T-cell (primary cell): ENCODE measurements around the gene TMEM125. TPM values are rescaled to one million over a fixed set of nuclear protein-coding genes. Genes with fewer than 3 reads are reported as not detected.
A peak's percentile ranks its signal among the peaks of the same experiment; 100 is the strongest.

Experiments used
- ATAC-seq, 4 experiments: fragments of 200-7000 bp in 3 of 4; fragments of 150-1000 bp in 1 of 4; cut with Tn5 transposase; replicated peaks in 1 of 4; 1 replicate in 3 of 4; 2 replicates in 1 of 4; pipeline ENCODE4 v1.10.0; 2021; ENCODE audit warnings: moderate library complexity in 3 of 4, mild to moderate bottlenecking in 2 of 4, moderate number of reproducible peaks in 1 of 4
- CTCF ChIA-PET, 2 donors: fragments of 300-600 bp; sonication (Branson Sonifier 250); formaldehyde crosslinking; loops; one replicate each; lab custom pipeline; 2022; ENCODE audit warnings: antibody characterized with exemption in 2 of 2; lab: Charles Lee
- POLR2A ChIA-PET, 2 donors: fragments of 300-600 bp; sonication (Branson Sonifier 250); formaldehyde crosslinking; loops; one replicate each; lab custom pipeline; 2022; ENCODE audit warnings: antibody characterized with exemption in 2 of 2; lab: Charles Lee
- DNase-seq, 35 experiments: peaks; one replicate each; pipeline versions ENCODE4 v3.0.0 to v3.0.0-alpha.2; 2013 to 2023
- H3K27ac ChIP-seq: one replicate; pipeline ENCODE4 v1.5.1; 2013; ENCODE audit warnings: low read length
- H3K27me3 ChIP-seq, 2 experiments: replicated peaks in 1 of 2; 1 replicate in 1 of 2; 2 replicates in 1 of 2; pipeline versions ENCODE4 v1.6.1 to v1.7.0; 2013; ENCODE audit warnings: low read length in 1 of 2, mixed read lengths in 1 of 2; ENCODE audit not compliant: control insufficient read depth in 2 of 2, insufficient read depth in 2 of 2; ENCODE audit errors: extremely low read depth in 1 of 2
- H3K36me3 ChIP-seq, 2 donors: 1 replicate in 1 of 2; 2 replicates in 1 of 2; pipeline versions ENCODE4 v1.6.1 to v1.7.0; 2013; ENCODE audit warnings: low read length in 1 of 2; ENCODE audit not compliant: control insufficient read depth in 2 of 2, insufficient read depth in 1 of 2; ENCODE audit errors: extremely low read depth in 1 of 2
- H3K4me1 ChIP-seq, 2 experiments: 1 replicate in 1 of 2; 2 replicates in 1 of 2; pipeline versions ENCODE4 v1.6.1 to v1.7.0; 2013; ENCODE audit warnings: low read length in 2 of 2, mixed read lengths in 1 of 2; ENCODE audit not compliant: insufficient read depth in 2 of 2, control insufficient read depth in 1 of 2; ENCODE audit errors: extremely low read depth in 1 of 2
- H3K4me3 ChIP-seq, 2 donors: 1 replicate in 1 of 2; 2 replicates in 1 of 2; pipeline versions ENCODE4 v1.5.1 to v1.7.0; 2013; ENCODE audit warnings: mild to moderate bottlenecking in 2 of 2, low read length in 1 of 2, moderate library complexity in 1 of 2; ENCODE audit not compliant: control insufficient read depth in 1 of 2; ENCODE audit errors: extremely low read depth in 1 of 2
- H3K9me3 ChIP-seq: 2 replicates; pipeline ENCODE4 v1.7.0; 2013
- H3K27ac Mint-ChIP-seq, 2 donors: one replicate each; pipeline ENCODE4 v1.8.0; 2020 to 2021; ENCODE audit warnings: mild to moderate bottlenecking in 2 of 2, mixed read lengths in 2 of 2
- H3K27me3 Mint-ChIP-seq, 2 donors: one replicate each; pipeline ENCODE4 v1.8.0; 2021 to 2022; ENCODE audit warnings: mixed read lengths in 2 of 2
- H3K36me3 Mint-ChIP-seq: one replicate; pipeline ENCODE4 v1.8.0; 2021; ENCODE audit warnings: mixed read lengths
- H3K4me1 Mint-ChIP-seq, 3 donors: one replicate each; pipeline ENCODE4 v1.8.0; 2020 to 2022; ENCODE audit warnings: mixed read lengths in 3 of 3, mild to moderate bottlenecking in 1 of 3
- H3K4me3 Mint-ChIP-seq, 3 donors: one replicate each; pipeline ENCODE4 v1.8.0; 2020 to 2022; ENCODE audit warnings: mild to moderate bottlenecking in 3 of 3, mixed read lengths in 3 of 3, moderate library complexity in 3 of 3
- H3K9me3 Mint-ChIP-seq, 3 donors: one replicate each; pipeline ENCODE4 v1.8.0; 2020 to 2022; ENCODE audit warnings: mixed read lengths in 3 of 3
- WGBS: methylation state at CpG from one replicate; pipeline ENCODE4 v1.1.5; 2013; ENCODE audit warnings: missing lambda C conversion rate; ENCODE audit not compliant: insufficient coverage; 5-methylcytosine and 5-hydroxymethylcytosine counted together
- total RNA-seq, 35 experiments: library from RNA in 6 of 35; stranded (reverse) in 6 of 35; fragments of 120-200 nt in 1 of 35; gene quantifications; one replicate each; pipeline versions ENCODE4 v1.2.1 to v1.2.4 and lab custom pipeline; 2013 to 2026

TMEM125 gene
- total RNA-seq, 5 donors from 2014 or later (not counting 1 experiment from before 2014, with no cell fraction given): 0.20 to 0.46 (median 0.35) TPM; not detected in 2

DNA sequence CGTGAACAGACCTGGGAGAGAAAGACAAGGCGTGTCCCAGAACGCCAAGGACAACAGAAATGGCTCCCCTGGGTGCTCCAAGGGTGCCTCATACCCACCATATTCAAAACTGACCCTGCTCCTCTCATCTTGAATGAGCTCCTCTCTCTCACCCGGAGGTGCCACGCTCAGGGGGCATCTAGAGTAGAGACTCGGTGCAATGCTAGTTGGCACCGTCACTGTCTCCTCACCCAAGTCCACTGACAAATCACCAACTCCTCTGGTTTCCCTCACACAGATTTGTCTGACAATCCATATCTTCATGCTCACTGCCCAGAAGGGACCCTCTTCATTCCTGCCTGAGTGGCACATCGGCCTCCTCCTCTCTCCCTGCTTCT, 5.0 kb downstream of the TMEM125 start:
- no peak overlapping the region for H3K27ac ChIP-seq
- WGBS: 91% methylated on average over 5 of the region's 8 CpGs
- peaks cover 12 to 22% of the 10 kb centered on the region in 2 experiments for H3K4me1 ChIP-seq
- peaks cover 2% of the 10 kb centered on the region for H3K36me3 Mint-ChIP-seq
- peak overlapping the region in 1 of 3 donors; percentile 54 for H3K4me3 Mint-ChIP-seq
- H3K4me1 Mint-ChIP-seq: peaks cover 23 to 35% (median 33%) of the 10 kb centered on the region in 3 donors
- DNase-seq (no peak), ATAC-seq (no peak)
- no peaks in the 10 kb centered on the region for H3K36me3 ChIP-seq
- no peaks in the 10 kb centered on the region for H3K9me3 Mint-ChIP-seq
- no peaks in the 10 kb centered on the region for H3K9me3 ChIP-seq
- ChIA-PET POLR2A (no interaction called here), CTCF (no interaction called here)
- H3K27me3 ChIP-seq: peaks cover 0 to 51% of the 10 kb centered on the region in 2 experiments
- peak overlapping the region in 1 of 2 donors; percentile 19 for H3K4me3 ChIP-seq
- peak overlapping the region; percentile 88 to 93 for H3K27ac Mint-ChIP-seq
- H3K27me3 Mint-ChIP-seq: peaks cover 7 to 16% of the 10 kb centered on the region in 2 donors

DNA sequence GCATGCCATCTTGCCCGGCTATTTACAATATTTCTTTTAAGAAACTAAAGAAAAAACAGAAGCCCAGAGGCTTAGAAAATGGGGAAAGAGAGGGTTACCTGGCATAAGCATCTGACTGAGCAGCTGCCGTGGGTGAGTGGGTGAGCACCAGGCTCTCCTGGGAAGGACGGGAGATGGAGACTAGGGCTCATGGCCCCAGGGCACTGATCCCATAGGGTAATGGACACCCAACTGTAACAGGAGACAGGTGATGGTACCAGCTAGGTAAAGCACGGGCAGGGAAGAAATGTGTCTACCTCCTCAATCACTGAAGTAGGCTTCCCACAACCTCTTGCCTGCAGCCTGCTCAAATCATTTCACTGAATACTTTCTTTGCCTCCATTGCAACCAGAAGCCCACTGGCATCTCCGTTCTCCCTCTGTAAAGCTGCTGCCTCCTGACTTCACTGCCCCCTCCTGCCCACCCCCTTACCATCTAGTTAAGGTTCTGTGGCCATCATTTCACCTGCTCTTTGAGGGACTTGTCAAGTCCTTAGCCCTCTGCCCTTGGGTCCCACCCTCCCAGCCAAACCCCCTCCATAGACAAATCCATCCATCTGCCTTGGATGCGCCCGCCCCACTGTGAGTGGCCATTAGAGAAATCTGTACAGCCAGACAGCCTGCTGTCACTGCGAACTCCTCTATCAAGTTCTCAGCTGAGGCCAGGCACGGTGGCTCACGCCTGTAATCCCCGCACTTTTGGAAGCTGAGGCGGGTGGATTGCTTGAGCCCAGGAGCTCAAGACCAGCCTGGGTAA, 6.2 kb downstream of the TMEM125 start:
- peaks cover 12 to 14% of the 10 kb centered on the region in 2 experiments for H3K4me1 ChIP-seq
- WGBS: 83% methylated on average over 11 of the region's 12 CpGs
- H3K4me3 ChIP-seq: no peak overlapping the region
- Mint-ChIP-seq H3K4me1 (peaks cover 16 to 23% (median 23%) of the 10 kb centered on the region in 3 donors), H3K27me3 (peaks cover 13 to 16% of the 10 kb centered on the region in 2 donors), H3K27ac (peak overlapping the region in 1 of 2 donors; percentile 39), H3K4me3 (peak overlapping the region in 1 of 3 donors; percentile 54), H3K36me3 (peaks cover 2% of the 10 kb centered on the region), H3K9me3 (no peaks in the 10 kb centered on the region)
- no peak overlapping the region for H3K27ac ChIP-seq
- ChIA-PET POLR2A (no interaction called here), CTCF (no interaction called here)
- ATAC-seq (no peak), DNase-seq (no peak)
- H3K9me3 ChIP-seq: no peaks in the 10 kb centered on the region
- peaks cover 0 to 42% of the 10 kb centered on the region in 2 experiments for H3K27me3 ChIP-seq
- H3K36me3 ChIP-seq: no peaks in the 10 kb centered on the region

DNA sequence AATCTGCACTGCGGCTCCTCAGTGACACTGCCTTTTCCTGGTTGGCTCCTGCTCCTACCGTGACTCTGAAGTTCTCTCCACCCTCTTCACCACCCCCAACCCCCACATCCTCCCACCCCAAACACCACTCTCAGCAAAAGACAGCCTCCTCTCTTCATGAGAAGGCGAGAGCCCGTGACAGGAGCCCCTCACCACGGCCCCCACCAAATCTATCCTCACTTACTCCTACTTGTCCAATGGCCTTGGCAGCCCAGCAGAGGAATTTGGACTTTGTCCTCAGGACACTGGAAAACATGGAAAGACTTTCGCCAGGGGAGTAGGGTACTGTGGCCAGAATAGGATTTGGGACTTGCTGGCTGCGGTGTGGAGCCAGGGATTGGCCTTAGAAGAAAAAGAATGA, 6.9 kb downstream of the TMEM125 start:
- Mint-ChIP-seq H3K4me1 (peaks cover 11 to 17% (median 16%) of the 10 kb centered on the region in 3 donors), H3K9me3 (no peaks in the 10 kb centered on the region), H3K27ac (no peak overlapping the region), H3K36me3 (peaks cover 2% of the 10 kb centered on the region), H3K4me3 (no peak overlapping the region), H3K27me3 (peaks cover 9% of the 10 kb centered on the region in 2 donors)
- Histone ChIP-seq H3K9me3 (no peaks in the 10 kb centered on the region), H3K27me3 (peaks cover 0 to 40% of the 10 kb centered on the region in 2 experiments), H3K4me1 (peaks cover 12% of the 10 kb centered on the region in 2 experiments), H3K36me3 (no peaks in the 10 kb centered on the region), H3K4me3 (no peak overlapping the region), H3K27ac (no peak overlapping the region)
- ATAC-seq: no peak
- ChIA-PET POLR2A (no interaction called here), CTCF (no interaction called here)
- DNase-seq: no peak
- WGBS: 70% methylated on average over 4 of the region's 7 CpGs

DNA sequence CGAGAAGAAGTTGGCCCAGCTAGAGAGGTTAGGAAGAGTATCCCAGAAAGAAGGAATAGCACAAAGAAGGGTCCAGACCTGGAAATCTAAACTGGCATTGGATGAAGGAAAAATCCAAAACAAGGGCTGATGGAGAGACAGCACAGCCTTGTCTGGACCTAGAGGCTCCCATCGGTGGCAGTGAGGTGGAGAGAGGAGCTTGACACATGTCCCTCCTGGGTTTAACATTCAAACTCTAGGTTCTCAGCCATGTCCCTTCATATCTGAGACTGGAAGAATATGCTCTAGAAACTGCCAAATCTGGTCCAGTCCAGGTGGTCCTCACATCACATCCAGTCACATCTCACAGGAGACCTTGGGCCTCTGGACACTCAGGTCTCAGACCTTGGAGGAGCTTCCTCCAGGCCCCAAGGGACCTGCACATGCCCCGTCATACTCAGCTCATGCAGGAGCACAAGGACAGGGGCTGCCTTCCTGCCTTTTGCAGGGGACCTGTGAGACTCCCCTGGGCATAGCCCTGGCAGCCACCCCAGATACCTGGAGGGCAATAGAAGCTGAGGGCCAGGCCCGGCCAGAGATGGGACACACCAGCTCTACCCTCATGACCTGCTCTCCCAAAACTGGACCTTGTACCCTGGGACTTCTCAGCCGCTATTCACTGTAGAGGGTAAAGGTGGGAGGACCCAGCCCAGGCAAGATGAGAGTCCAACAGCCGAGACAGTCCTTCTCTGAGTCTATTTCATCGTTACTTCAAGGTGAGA, 7.5 kb downstream of the TMEM125 start:
- peaks cover 11 to 15% (median 14%) of the 10 kb centered on the region in 3 donors for H3K4me1 Mint-ChIP-seq
- H3K36me3 ChIP-seq: no peaks in the 10 kb centered on the region
- H3K4me3 Mint-ChIP-seq: no peak overlapping the region
- H3K27ac ChIP-seq: no peak overlapping the region
- H3K27ac Mint-ChIP-seq: no peak overlapping the region
- ChIA-PET POLR2A (no interaction called here), CTCF (no interaction called here)
- WGBS: 73% methylated on average over 4 of the region's 7 CpGs
- no peak overlapping the region for H3K4me3 ChIP-seq
- ATAC-seq (no peak), DNase-seq (no peak)
- H3K9me3 ChIP-seq: no peaks in the 10 kb centered on the region
- peaks cover 7 to 8% of the 10 kb centered on the region in 2 donors for H3K27me3 Mint-ChIP-seq
- H3K36me3 Mint-ChIP-seq: peaks cover 2% of the 10 kb centered on the region
- peaks cover 0 to 40% of the 10 kb centered on the region in 2 experiments for H3K27me3 ChIP-seq
- no peaks in the 10 kb centered on the region for H3K9me3 Mint-ChIP-seq
- H3K4me1 ChIP-seq: peaks cover 12% of the 10 kb centered on the region in 2 experiments

DNA sequence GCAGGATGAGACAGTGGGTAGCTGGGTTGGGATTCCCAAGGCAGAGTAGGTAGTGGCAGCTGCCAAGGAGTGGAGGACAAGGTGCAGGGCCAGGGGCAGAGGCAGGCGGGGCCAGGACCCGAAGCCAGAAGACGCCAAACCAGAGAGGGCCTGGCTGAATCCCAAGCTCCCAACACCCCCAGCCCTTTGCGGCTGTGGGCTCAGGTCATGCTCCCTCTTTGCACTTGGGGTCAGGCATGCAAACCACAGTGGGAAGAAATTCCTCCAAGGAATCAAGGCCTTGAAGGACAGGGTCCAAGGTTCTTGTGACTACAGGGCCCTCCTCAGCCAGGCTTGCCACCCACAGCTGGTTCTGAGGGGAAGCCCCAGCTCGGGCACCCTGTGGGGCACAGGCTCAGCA, 9.4 kb downstream of the TMEM125 start:
- ATAC-seq (no peak), DNase-seq (no peak)
- peaks cover 0 to 41% of the 10 kb centered on the region in 2 experiments for H3K27me3 ChIP-seq
- peaks cover 10 to 13% (median 12%) of the 10 kb centered on the region in 3 donors for H3K4me1 Mint-ChIP-seq
- peaks cover 7 to 8% of the 10 kb centered on the region in 2 donors for H3K27me3 Mint-ChIP-seq
- H3K4me3 ChIP-seq: no peak overlapping the region
- H3K4me3 Mint-ChIP-seq: no peak overlapping the region
- H3K9me3 Mint-ChIP-seq: no peaks in the 10 kb centered on the region
- H3K4me1 ChIP-seq: peaks cover 9 to 12% of the 10 kb centered on the region in 2 experiments
- no peaks in the 10 kb centered on the region for H3K36me3 ChIP-seq
- WGBS: 91% methylated on average over 5 of the region's 5 CpGs
- H3K9me3 ChIP-seq: no peaks in the 10 kb centered on the region
- no peak overlapping the region for H3K27ac Mint-ChIP-seq
- H3K36me3 Mint-ChIP-seq: peaks cover 2% of the 10 kb centered on the region
- ChIA-PET POLR2A (no interaction called here), CTCF (interaction anchor here in 1 of 2 donors (0.7 kb wide), 1 partner anchor 290 kb away, joined by 5 read pairs; no protein-coding TSS in a partner anchor)
- no peak overlapping the region for H3K27ac ChIP-seq

DNA sequence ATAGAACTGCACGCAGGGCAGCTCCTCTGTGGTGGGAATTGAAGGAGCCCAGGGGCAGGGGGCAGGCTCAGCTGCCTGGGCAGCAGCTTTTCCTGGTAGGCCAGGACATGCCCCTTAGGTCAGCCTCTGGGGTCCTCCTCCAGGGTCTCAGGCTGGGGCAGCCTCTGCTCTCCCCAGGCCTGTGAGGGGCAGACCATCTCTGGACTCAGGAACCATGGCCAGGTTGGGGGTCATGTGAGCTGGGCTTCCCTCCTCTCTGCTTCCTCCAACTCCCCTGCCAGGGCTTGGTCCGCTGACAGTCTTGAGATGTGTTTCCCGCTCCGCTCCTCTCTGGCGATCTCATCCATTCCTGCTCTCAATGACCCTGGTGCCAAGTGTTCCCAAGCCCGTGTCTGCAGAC, 9.9 kb downstream of the TMEM125 start:
- ChIA-PET POLR2A (no interaction called here), CTCF (no interaction called here)
- DNase-seq (no peak), ATAC-seq (no peak)
- WGBS: 87% methylated on average over 6 of the region's 6 CpGs
- H3K9me3 ChIP-seq: no peaks in the 10 kb centered on the region
- H3K27me3 ChIP-seq: peaks cover 0 to 42% of the 10 kb centered on the region in 2 experiments
- H3K36me3 ChIP-seq: no peaks in the 10 kb centered on the region
- peaks cover 4 to 8% (median 7%) of the 10 kb centered on the region in 3 donors for H3K4me1 Mint-ChIP-seq
- no peak overlapping the region for H3K27ac ChIP-seq
- H3K4me1 ChIP-seq: peaks cover 4 to 10% of the 10 kb centered on the region in 2 experiments
- H3K4me3 ChIP-seq: no peak overlapping the region
- peaks cover 7 to 8% of the 10 kb centered on the region in 2 donors for H3K27me3 Mint-ChIP-seq
- H3K27ac Mint-ChIP-seq: no peak overlapping the region
- no peaks in the 10 kb centered on the region for H3K9me3 Mint-ChIP-seq
- H3K4me3 Mint-ChIP-seq: no peak overlapping the region
- H3K36me3 Mint-ChIP-seq: no peaks in the 10 kb centered on the region
